HFF-Myc (cell line): ENCODE data around the gene PLCB1.
A peak's percentile ranks its signal among the peaks of the same experiment; 100 is the strongest.
"Not testable (repeated sequence)": the region's sequence is repeated elsewhere in the genome, so short reads cannot be mapped to it uniquely, and the experiment has no call there.

Experiments used
- DNase-seq: peaks from one replicate; pipeline ENCODE4 v3.0.0-alpha.2; 2011; ENCODE audit warnings: low read depth; ENCODE audit errors: extremely low read depth
- H3K4me3 ChIP-seq: replicated peaks from 2 replicates; pipeline ENCODE4 v1.5.1; 2011; ENCODE audit warnings: low read depth, mild to moderate bottlenecking, control low read depth, low read length
- CTCF ChIP-seq: IDR thresholded peaks from 2 replicates; pipeline ENCODE4 v1.5.1; 2012; ENCODE audit warnings: mild to moderate bottlenecking, low read depth, low read length, control low read depth; ENCODE audit errors: missing control alignments

Gene PLCB1

DNA sequence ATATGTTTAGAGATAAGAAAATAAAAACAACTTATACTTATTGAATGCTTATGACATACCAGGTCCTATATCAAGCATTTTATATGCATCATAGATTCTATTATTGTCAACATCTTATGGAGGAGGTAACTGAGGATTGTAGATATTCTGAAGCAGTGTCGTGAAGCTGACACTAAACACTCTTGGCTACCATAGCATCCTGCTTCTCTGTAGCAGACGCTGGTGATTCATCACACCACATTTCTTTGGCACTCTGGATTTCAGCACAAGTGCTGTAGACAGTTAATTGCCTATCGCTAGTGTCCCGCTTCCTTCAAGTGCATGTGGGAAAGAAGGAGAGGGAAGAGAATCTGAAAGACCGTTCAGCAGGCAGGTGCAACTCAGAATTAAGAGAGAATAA, 317.1 kb downstream of the PLCB1 start:
- no peak for TF ChIP-seq CTCF
- no peak for DNase-seq
- no peak overlapping the region for H3K4me3 ChIP-seq

DNA sequence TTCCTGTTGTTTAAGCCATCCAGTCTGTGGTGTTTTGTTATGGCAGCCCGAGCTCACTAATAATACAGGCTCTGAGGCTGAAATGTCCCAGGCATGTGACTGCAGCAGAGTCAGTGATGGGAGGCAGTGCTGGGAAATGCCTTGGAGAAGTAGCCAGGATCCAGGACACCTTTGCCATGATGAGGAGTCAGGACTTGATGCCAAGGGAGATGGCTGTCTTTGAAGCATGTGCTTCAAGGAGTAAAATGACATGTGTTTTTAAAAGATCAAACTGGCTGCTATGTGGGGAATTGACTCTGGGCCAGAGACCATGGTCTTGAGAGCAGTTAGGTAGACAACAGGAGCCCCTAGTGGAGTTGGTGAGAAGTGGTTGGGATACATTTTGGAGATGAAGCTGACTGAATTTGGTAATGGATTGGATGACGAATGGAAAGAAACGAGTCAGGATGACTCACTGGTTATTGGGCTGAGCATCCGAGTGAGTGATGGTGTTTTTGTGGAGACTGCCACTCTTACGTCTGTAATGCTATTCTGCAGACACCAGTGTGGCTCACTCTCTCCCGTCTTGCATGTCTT, 322.2 kb downstream of the PLCB1 start:
- TF ChIP-seq CTCF: peak; percentile 67

GRCh38 chr20:8456765-8457164, 324.7 kb downstream of the PLCB1 start:
- no peak overlapping the region for H3K4me3 ChIP-seq
- TF ChIP-seq CTCF: no peak
- DNase-seq: no peak

More for the DNA sequence above, 322.2 kb downstream of the PLCB1 start:
- peak; percentile 89 for DNase-seq
- H3K4me3 ChIP-seq: no peak overlapping the region

- H3K4me3 ChIP-seq: no peak overlapping the region
- DNase-seq: no peak
- TF ChIP-seq CTCF: no peak
Measured at GRCh38 chr20:8457978-8458377, 325.9 kb downstream of the PLCB1 start.

DNA sequence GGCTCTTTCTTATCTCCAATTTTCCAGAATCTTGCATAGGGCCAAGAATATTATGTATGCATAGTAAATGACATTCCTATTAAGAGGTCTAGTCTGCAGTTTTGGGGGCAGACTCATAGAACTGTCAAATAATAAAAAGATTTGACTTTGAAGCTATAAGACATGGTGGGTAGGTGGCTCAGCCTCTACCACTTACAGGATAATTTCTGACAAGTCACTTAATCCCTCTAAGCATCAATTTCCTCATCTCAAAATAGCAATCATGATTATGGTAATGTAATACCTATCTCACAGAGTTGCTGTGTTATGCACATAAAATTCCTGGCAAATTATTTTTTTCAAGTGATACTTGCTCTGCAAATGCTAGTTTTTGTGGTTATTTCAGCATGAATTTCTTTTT, 329.1 kb downstream of the PLCB1 start:
- H3K4me3 ChIP-seq: no peak overlapping the region
- no peak for TF ChIP-seq CTCF
- no peak for DNase-seq

DNA sequence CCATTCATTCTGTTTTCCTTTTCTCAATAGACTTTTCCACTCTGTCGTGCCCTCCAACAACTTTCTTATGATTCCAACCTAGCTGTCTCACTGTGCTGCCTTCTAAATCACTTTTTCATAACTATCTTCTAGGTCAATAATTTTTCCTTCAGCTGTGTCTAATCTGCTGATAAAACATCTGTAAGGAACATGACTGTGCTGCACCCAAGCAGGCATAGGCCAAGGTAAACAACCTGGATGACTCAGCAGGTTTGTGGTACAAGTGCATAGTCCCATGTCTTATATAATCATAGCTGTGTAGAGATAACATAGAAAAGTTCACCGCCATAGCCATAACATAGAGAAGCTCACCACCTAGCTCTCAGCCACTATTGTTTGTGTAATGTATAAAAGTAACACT, 332.3 kb downstream of the PLCB1 start:
- DNase-seq: no peak
- no peak for TF ChIP-seq CTCF
- H3K4me3 ChIP-seq: no peak overlapping the region

- not testable (repeated sequence) for H3K4me3 ChIP-seq, DNase-seq
Measured at GRCh38 chr20:8466781-8467180, 334.7 kb downstream of the PLCB1 start.

- H3K4me3 ChIP-seq: no peak overlapping the region
- DNase-seq: peak; percentile 15
- TF ChIP-seq CTCF: no peak
Measured at GRCh38 chr20:8470156-8470555, 338.1 kb downstream of the PLCB1 start.
